ENCODE data around the gene NUB1. TPM values are rescaled to one million over a fixed set of nuclear protein-coding genes. Genes with fewer than 3 reads are reported as not detected.
"Not testable (repeated sequence)": the region's sequence is repeated elsewhere in the genome, so short reads cannot be mapped to it uniquely, and the experiment has no call there.

The NUB1 gene
- total RNA-seq = 10 to 100 TPM; 33.2 to 62.2 TPM
- polyA plus RNA-seq (ENCODE audit: insufficient read length in 2 of 2) = 10 to 100 TPM; 45.6 to 55.3 TPM
- long read RNA-seq, donor 1, partial matches to known transcripts = 25 of 31 reads
- long read RNA-seq, donor 1, other reads (novel, unspliced or antisense) = 5 of 31 reads
- long read RNA-seq, donor 2, partial matches to known transcripts = 0 of 1 reads
- long read RNA-seq, donor 2, other reads (novel, unspliced or antisense) = 0 of 1 reads
- long read RNA-seq, donor 3, partial matches to known transcripts = 5 of 7 reads
- long read RNA-seq, donor 3, other reads (novel, unspliced or antisense) = 0 of 7 reads
- long read RNA-seq, donor 4, partial matches to known transcripts = 12 of 14 reads
- long read RNA-seq, donor 4, other reads (novel, unspliced or antisense) = 0 of 14 reads

- peaks cover 12% of the 10 kb centered on the region for H3K36me3 ChIP-seq (ENCODE audit: control insufficient read depth, insufficient read depth, low read length)
- H3K4me1 ChIP-seq (ENCODE audit: control insufficient read depth, insufficient read depth, low read length) = peaks cover 12% of the 10 kb centered on the region
- under 1% methylated on average over 72 of the region's 72 CpGs for WGBS (ENCODE audit: insufficient coverage)
- peak; percentile 59 to 96 (median 78) for DNase-seq (ENCODE audit: low read depth in 4 of 6, low spot score in 6 of 6)
- no peaks in the 10 kb centered on the region for H3K27me3 ChIP-seq (ENCODE audit: control insufficient read depth, insufficient read depth, low read length)
- H3K27ac ChIP-seq (ENCODE audit: low read depth, low read length) = peak within 1 kb of the TSS; percentile 64
- no peaks in the 10 kb centered on the region for H3K9me3 ChIP-seq (ENCODE audit: control insufficient read depth, insufficient read depth, low read length)
- peak within 1 kb of the TSS; percentile 65 for H3K4me3 ChIP-seq (ENCODE audit: low read depth, low read length)
Observed at GRCh38 chr7:151341357-151342101, at the start of gene NUB1. TSS of gene NUB1 (plus strand) at chr7:151341812. CDS start at chr7:151345350, 3,538 bp downstream.

- Histone ChIP-seq H3K36me3 (ENCODE audit: control insufficient read depth, insufficient read depth, low read length) (no peaks in the 10 kb centered on the region), H3K4me3 (ENCODE audit: low read depth, low read length) (no peak overlapping the region), H3K27ac (ENCODE audit: low read depth, low read length) (no peak overlapping the region), H3K9me3 (ENCODE audit: control insufficient read depth, insufficient read depth, low read length) (no peaks in the 10 kb centered on the region), H3K27me3 (ENCODE audit: control insufficient read depth, insufficient read depth, low read length) (no peaks in the 10 kb centered on the region), H3K4me1 (ENCODE audit: control insufficient read depth, insufficient read depth, low read length) (no peaks in the 10 kb centered on the region)
- 89% methylated on average over 2 of the region's 3 CpGs for WGBS (ENCODE audit: insufficient coverage)
- no peak for DNase-seq (ENCODE audit: low read depth in 4 of 6, low spot score in 6 of 6)
Observed at GRCh38 chr7:151292850-151293249, 48.8 kb upstream of the NUB1 start.

- H3K4me1 ChIP-seq (ENCODE audit: control insufficient read depth, insufficient read depth, low read length) = no peaks in the 10 kb centered on the region
- H3K4me3 ChIP-seq (ENCODE audit: low read depth, low read length) = no peak overlapping the region
- no peaks in the 10 kb centered on the region for H3K36me3 ChIP-seq (ENCODE audit: control insufficient read depth, insufficient read depth, low read length)
- no peak for DNase-seq (ENCODE audit: low read depth in 4 of 6, low spot score in 6 of 6)
- no peaks in the 10 kb centered on the region for H3K27me3 ChIP-seq (ENCODE audit: control insufficient read depth, insufficient read depth, low read length)
- no peak overlapping the region for H3K27ac ChIP-seq (ENCODE audit: low read depth, low read length)
- H3K9me3 ChIP-seq (ENCODE audit: control insufficient read depth, insufficient read depth, low read length) = no peaks in the 10 kb centered on the region
- WGBS (ENCODE audit: insufficient coverage) = 57% methylated on average over 1 of the region's 3 CpGs
Observed at GRCh38 chr7:151296202-151296992, 45.2 kb upstream of the NUB1 start.

GRCh38 chr7:151298765-151299164, 42.8 kb upstream of the NUB1 start:
- Histone ChIP-seq H3K27me3 (ENCODE audit: control insufficient read depth, insufficient read depth, low read length) (peaks cover 2% of the 10 kb centered on the region), H3K4me1 (ENCODE audit: control insufficient read depth, insufficient read depth, low read length) (peaks cover 3% of the 10 kb centered on the region), H3K9me3 (ENCODE audit: control insufficient read depth, insufficient read depth, low read length) (no peaks in the 10 kb centered on the region), H3K36me3 (ENCODE audit: control insufficient read depth, insufficient read depth, low read length) (no peaks in the 10 kb centered on the region), H3K4me3 (ENCODE audit: low read depth, low read length) (no peak overlapping the region), H3K27ac (ENCODE audit: low read depth, low read length) (no peak overlapping the region)
- WGBS (ENCODE audit: insufficient coverage) = 57% methylated on average over 1 of the region's 5 CpGs
- DNase-seq (ENCODE audit: low read depth in 4 of 6, low spot score in 6 of 6) = no peak

GRCh38 chr7:151299530-151299929, 42.1 kb upstream of the NUB1 start:
- DNase-seq (ENCODE audit: low read depth in 4 of 6, low spot score in 6 of 6) = no peak
- H3K4me1 ChIP-seq (ENCODE audit: control insufficient read depth, insufficient read depth, low read length) = peaks cover 5% of the 10 kb centered on the region
- 94% methylated on average over 6 of the region's 6 CpGs for WGBS (ENCODE audit: insufficient coverage)
- H3K4me3 ChIP-seq (ENCODE audit: low read depth, low read length) = no peak overlapping the region
- no peak overlapping the region for H3K27ac ChIP-seq (ENCODE audit: low read depth, low read length)
- no peaks in the 10 kb centered on the region for H3K9me3 ChIP-seq (ENCODE audit: control insufficient read depth, insufficient read depth, low read length)
- H3K36me3 ChIP-seq (ENCODE audit: control insufficient read depth, insufficient read depth, low read length) = no peaks in the 10 kb centered on the region
- peaks cover 2% of the 10 kb centered on the region for H3K27me3 ChIP-seq (ENCODE audit: control insufficient read depth, insufficient read depth, low read length)

GRCh38 chr7:151299940-151300645, 41.5 kb upstream of the NUB1 start:
- no peak overlapping the region for H3K27ac ChIP-seq (ENCODE audit: low read depth, low read length)
- no peak for DNase-seq (ENCODE audit: low read depth in 4 of 6, low spot score in 6 of 6)
- H3K27me3 ChIP-seq (ENCODE audit: control insufficient read depth, insufficient read depth, low read length) = peaks cover 2% of the 10 kb centered on the region
- no peak overlapping the region for H3K4me3 ChIP-seq (ENCODE audit: low read depth, low read length)
- H3K36me3 ChIP-seq (ENCODE audit: control insufficient read depth, insufficient read depth, low read length) = no peaks in the 10 kb centered on the region
- H3K4me1 ChIP-seq (ENCODE audit: control insufficient read depth, insufficient read depth, low read length) = peaks cover 5% of the 10 kb centered on the region
- H3K9me3 ChIP-seq (ENCODE audit: control insufficient read depth, insufficient read depth, low read length) = no peaks in the 10 kb centered on the region
- 98% methylated on average over 5 of the region's 7 CpGs for WGBS (ENCODE audit: insufficient coverage)

- Histone ChIP-seq H3K36me3 (ENCODE audit: control insufficient read depth, insufficient read depth, low read length) (no peaks in the 10 kb centered on the region), H3K4me3 (ENCODE audit: low read depth, low read length) (no peak overlapping the region), H3K27me3 (ENCODE audit: control insufficient read depth, insufficient read depth, low read length) (peaks cover 2% of the 10 kb centered on the region), H3K4me1 (ENCODE audit: control insufficient read depth, insufficient read depth, low read length) (peaks cover 5% of the 10 kb centered on the region), H3K9me3 (ENCODE audit: control insufficient read depth, insufficient read depth, low read length) (no peaks in the 10 kb centered on the region), H3K27ac (ENCODE audit: low read depth, low read length) (no peak overlapping the region)
- 90% methylated on average over 18 of the region's 20 CpGs for WGBS (ENCODE audit: insufficient coverage)
- no peak for DNase-seq (ENCODE audit: low read depth in 4 of 6, low spot score in 6 of 6)
Observed at GRCh38 chr7:151301471-151302462, 39.8 kb upstream of the NUB1 start.

GRCh38 chr7:151304251-151304650, 37.4 kb upstream of the NUB1 start:
- H3K27me3 ChIP-seq (ENCODE audit: control insufficient read depth, insufficient read depth, low read length); H3K27ac ChIP-seq (ENCODE audit: low read depth, low read length); DNase-seq (ENCODE audit: low read depth in 4 of 6, low spot score in 6 of 6); H3K9me3 ChIP-seq (ENCODE audit: control insufficient read depth, insufficient read depth, low read length); H3K4me3 ChIP-seq (ENCODE audit: low read depth, low read length); H3K4me1 ChIP-seq (ENCODE audit: control insufficient read depth, insufficient read depth, low read length); H3K36me3 ChIP-seq (ENCODE audit: control insufficient read depth, insufficient read depth, low read length): not testable (repeated sequence)
- 83% methylated on average over 9 of the region's 19 CpGs for WGBS (ENCODE audit: insufficient coverage)
